PC-9 (cell line): ENCODE data around the gene C1orf159.

Experiments
- EZH2 ChIP-seq: fragments of 200-600 bp; sonication (generic); IDR thresholded peaks from 2 replicates; pipeline ENCODE4 v1.8.0; 2017; ENCODE audit warnings: antibody characterized with exemption, low read depth
- TF ChIP-seq, protein P1 (sequence below): fragments of 200-600 bp; sonication (generic); conservative IDR thresholded peaks from 2 replicates; pipeline ENCODE4 v1.6.1; 2017; ENCODE audit warnings: mixed run types, antibody characterized with exemption, mild to moderate bottlenecking, moderate library complexity

DNA sequence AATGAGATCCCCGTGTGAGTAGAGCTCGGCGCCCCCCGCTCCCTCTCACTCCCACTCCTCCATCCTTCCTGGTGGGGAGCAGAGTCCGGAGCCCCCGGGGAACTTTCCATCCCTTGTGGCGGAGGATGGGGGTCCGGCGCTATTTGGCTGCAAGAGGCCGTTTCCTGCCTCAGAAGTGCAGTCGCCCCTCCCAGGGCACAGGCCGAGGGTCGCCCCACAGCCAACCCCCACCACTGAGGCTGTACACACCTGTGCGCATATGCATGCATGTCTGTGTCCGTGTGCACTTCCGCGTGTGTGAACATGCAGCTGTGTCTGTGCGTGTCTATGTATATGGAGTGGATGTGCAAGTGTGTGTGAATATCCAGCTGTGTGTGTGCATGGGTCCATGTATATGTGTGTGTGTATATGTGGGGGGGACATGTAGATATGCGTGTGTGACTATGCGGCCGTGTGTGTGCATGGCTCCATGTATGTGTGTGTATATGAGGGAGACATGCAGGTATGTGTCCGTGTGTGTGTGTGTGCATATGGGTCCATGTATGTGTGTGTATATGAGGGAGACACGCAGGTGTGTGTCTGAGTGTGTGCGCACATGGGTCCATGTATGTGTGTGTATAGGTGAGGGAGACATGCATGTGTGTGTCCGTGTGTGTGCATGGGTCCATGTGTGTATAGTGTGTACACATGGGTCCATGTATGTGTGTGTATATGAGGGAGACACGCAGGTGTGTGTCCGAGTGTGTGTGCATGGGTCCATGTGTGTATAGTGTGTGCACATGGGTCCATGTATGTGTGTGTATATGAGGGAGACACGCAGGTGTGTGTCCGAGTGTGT, 63.7 kb downstream of the C1orf159 start:
- TF ChIP-seq, protein P1, sequence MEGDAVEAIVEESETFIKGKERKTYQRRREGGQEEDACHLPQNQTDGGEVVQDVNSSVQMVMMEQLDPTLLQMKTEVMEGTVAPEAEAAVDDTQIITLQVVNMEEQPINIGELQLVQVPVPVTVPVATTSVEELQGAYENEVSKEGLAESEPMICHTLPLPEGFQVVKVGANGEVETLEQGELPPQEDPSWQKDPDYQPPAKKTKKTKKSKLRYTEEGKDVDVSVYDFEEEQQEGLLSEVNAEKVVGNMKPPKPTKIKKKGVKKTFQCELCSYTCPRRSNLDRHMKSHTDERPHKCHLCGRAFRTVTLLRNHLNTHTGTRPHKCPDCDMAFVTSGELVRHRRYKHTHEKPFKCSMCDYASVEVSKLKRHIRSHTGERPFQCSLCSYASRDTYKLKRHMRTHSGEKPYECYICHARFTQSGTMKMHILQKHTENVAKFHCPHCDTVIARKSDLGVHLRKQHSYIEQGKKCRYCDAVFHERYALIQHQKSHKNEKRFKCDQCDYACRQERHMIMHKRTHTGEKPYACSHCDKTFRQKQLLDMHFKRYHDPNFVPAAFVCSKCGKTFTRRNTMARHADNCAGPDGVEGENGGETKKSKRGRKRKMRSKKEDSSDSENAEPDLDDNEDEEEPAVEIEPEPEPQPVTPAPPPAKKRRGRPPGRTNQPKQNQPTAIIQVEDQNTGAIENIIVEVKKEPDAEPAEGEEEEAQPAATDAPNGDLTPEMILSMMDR: no peak
- TF ChIP-seq EZH2: no peak
